Stimulated activated naive CD8-positive, alpha-beta T cell treated with anti-CD3 and anti-CD28 coated beads, Interleukin-15, Interleukin-2, amounts not matched to agents 100 ng/mL and 50 ng/mL, for 24 hours (primary cell): ENCODE results near the gene DTYMK.
"Not testable (repeated sequence)": the region's sequence is repeated elsewhere in the genome, so short reads cannot be mapped to it uniquely, and the experiment has no call there.

Experiments used
- H3K27ac Mint-ChIP-seq: one replicate; pipeline ENCODE4 v1.8.0; 2021; ENCODE audit warnings: mild to moderate bottlenecking, mixed read lengths
- H3K27me3 Mint-ChIP-seq: one replicate; pipeline ENCODE4 v1.8.0; 2021; ENCODE audit warnings: mixed read lengths
- H3K36me3 Mint-ChIP-seq: one replicate; pipeline ENCODE4 v1.8.0; 2021; ENCODE audit warnings: low read depth, mixed read lengths
- H3K4me1 Mint-ChIP-seq: one replicate; pipeline ENCODE4 v1.8.0; 2021; ENCODE audit warnings: low read depth, mixed read lengths
- H3K4me3 Mint-ChIP-seq: one replicate; pipeline ENCODE4 v1.8.0; 2021; ENCODE audit warnings: mild to moderate bottlenecking, mixed read lengths
- H3K9me3 Mint-ChIP-seq: one replicate; pipeline ENCODE4 v1.8.0; 2021; ENCODE audit warnings: mixed read lengths

DTYMK gene, protein sequence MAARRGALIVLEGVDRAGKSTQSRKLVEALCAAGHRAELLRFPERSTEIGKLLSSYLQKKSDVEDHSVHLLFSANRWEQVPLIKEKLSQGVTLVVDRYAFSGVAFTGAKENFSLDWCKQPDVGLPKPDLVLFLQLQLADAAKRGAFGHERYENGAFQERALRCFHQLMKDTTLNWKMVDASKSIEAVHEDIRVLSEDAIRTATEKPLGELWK

DNA sequence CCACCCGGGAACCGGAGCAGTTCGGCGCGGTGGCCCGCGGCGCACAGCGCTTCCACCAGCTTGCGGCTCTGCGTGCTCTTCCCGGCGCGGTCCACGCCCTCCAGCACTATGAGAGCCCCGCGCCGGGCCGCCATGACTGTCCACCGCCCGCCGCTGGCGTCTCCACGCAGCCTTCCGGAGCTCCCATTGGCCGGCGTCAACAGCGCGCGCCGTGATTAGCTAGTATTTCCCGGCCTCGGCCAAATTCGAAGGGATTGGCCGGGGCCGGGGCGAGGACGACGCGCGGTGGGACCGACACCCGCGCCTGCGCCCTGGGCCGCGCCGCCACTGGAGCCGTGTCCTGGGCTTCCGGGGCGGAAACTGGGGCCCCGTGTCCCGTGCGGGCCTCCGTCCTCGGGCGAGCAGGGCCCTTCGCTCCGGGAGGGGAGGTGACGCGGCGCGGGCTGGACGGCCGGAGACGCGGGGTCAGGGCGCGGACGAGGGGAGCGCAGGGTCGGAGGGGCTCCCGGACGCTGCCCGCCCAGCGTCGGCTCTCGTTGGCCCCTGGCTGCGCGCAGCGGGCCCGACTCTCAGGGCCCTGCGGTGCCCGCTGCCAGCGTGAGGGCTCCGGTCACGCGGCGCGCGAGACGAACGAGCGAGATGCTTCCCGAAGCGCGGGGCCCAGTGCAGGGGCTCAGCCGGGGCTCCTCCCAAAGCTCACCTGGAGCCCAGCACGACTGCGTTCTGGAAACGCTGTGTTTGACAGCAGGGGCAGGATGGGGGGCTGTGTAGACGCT lies at the start of gene DTYMK:
Gene DTYMK (minus strand): TSS at position 166 of the 776 bp plus-strand sequence. CDS start 32 bp downstream, at position 134.
- Mint-ChIP-seq H3K4me3 (peak within 1 kb of the TSS; percentile 88), H3K4me1 (peaks cover 44% of the 10 kb centered on the region), H3K36me3 (peaks cover 59% of the 10 kb centered on the region), H3K9me3 (no peaks in the 10 kb centered on the region), H3K27me3 (no peaks in the 10 kb centered on the region), H3K27ac (peak within 1 kb of the TSS; percentile 96)

- Mint-ChIP-seq H3K36me3 (peaks cover 14% of the 10 kb centered on the region), H3K9me3 (no peaks in the 10 kb centered on the region), H3K4me3 (peak overlapping the region; percentile 84), H3K27me3 (no peaks in the 10 kb centered on the region), H3K27ac (peak overlapping the region; percentile 53), H3K4me1 (peaks cover 55% of the 10 kb centered on the region)
Observed at GRCh38 chr2:241736111-241736510, 49.5 kb upstream of the DTYMK start.

GRCh38 chr2:241734467-241735208 lies 48.0 kb upstream of the DTYMK start, which contains the start of gene D2HGDH:
Gene D2HGDH (plus strand): TSS chr2:241734630. CDS start chr2:241735225, 595 bp downstream.
- H3K9me3 Mint-ChIP-seq = no peaks in the 10 kb centered on the region
- H3K4me3 Mint-ChIP-seq = peak within 1 kb of the TSS; percentile 84
- no peaks in the 10 kb centered on the region for H3K27me3 Mint-ChIP-seq
- H3K36me3 Mint-ChIP-seq = peaks cover 17% of the 10 kb centered on the region
- peaks cover 56% of the 10 kb centered on the region for H3K4me1 Mint-ChIP-seq
- peak within 1 kb of the TSS; percentile 72 for H3K27ac Mint-ChIP-seq

GRCh38 chr2:241734208-241734466 lies 47.5 kb upstream of the DTYMK start:
- Mint-ChIP-seq H3K4me3 (peak overlapping the region; percentile 23), H3K9me3 (no peaks in the 10 kb centered on the region), H3K4me1 (peaks cover 54% of the 10 kb centered on the region), H3K27ac (no peak overlapping the region), H3K27me3 (no peaks in the 10 kb centered on the region), H3K36me3 (peaks cover 17% of the 10 kb centered on the region)

DNA sequence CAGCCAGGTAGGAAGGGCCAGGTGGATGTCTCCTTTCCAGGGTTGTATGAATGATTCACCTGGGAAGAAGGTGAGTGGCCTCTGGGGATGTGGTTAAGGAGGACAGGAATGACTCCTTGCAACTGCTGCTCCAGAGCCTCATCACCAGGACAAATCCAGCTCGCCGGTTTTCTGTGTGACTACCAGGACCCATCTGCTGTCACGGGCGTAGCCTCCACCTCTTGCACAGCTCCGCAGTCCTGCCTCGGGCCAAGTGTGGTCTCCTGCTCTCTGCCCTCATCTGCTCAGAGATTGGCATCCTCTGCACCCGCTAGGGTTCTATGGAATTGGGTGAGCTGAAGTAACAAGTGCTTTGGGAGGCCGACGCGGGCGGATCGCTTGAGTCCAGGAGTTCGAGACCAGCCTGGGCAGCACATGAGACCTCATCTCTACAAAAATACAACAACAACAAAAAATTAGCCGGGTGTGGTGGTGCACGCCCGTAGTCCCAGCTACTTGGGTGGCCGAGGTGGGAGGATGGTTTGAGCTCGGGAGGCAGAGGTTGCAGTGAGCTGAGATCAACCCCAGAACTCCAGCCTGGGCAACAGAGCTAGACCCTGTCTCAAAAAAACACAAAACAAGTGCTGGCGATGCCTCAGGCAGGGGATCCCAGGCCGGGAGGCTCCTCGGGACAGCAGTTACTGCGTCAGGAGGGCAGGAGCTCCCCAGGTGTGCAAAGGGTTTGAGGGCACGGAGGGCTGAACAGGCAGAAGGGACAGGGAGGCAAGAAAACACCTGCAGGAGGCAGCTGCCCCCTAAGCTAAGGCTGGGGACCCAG lies 47.0 kb upstream of the DTYMK start:
- H3K27me3 Mint-ChIP-seq = no peaks in the 10 kb centered on the region
- H3K9me3 Mint-ChIP-seq = no peaks in the 10 kb centered on the region
- peaks cover 51% of the 10 kb centered on the region for H3K4me1 Mint-ChIP-seq
- H3K27ac Mint-ChIP-seq = no peak overlapping the region
- H3K36me3 Mint-ChIP-seq = peaks cover 14% of the 10 kb centered on the region
- peak overlapping the region; percentile 37 for H3K4me3 Mint-ChIP-seq

GRCh38 chr2:241732513-241733186 lies 46.0 kb upstream of the DTYMK start:
- not testable (repeated sequence) for H3K27me3 Mint-ChIP-seq, H3K4me3 Mint-ChIP-seq, H3K9me3 Mint-ChIP-seq
- peak overlapping the region; percentile 67 for H3K27ac Mint-ChIP-seq
- peaks cover 46% of the 10 kb centered on the region for H3K4me1 Mint-ChIP-seq
- peaks cover 11% of the 10 kb centered on the region for H3K36me3 Mint-ChIP-seq

DNA sequence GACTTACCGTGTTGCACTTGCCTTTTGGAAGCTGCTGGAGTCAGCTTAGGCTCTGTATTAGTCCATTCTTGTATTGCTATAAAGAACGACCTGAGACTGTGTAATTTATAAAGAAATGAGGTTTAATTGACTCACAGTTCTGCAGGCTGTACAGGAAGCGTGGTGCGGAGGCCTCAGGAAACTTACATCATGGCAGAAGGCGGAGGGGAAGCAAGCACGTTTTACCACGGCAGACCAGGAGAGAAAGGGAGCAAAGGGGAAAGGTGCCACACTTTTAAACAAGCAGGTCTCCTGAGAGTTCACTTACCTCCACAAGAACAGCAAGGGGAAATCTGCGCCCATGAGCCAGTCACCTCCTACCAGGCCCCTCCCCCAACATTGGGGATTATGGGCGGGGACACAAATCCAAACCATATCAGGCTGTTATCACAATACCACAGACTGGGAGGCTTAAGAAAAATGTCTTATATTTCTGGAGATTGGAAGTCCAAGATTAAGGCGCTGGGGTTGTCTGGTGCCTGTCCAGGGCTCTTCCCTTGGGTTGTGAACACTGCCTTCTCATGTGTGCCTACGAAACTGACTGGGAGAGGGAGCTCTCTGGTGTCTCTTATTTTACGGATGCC lies 44.2 kb upstream of the DTYMK start:
- H3K36me3 Mint-ChIP-seq = peaks cover 7% of the 10 kb centered on the region
- peaks cover 35% of the 10 kb centered on the region for H3K4me1 Mint-ChIP-seq
- no peak overlapping the region for H3K4me3 Mint-ChIP-seq
- H3K27ac Mint-ChIP-seq = peak overlapping the region; percentile 24
- H3K27me3 Mint-ChIP-seq = no peaks in the 10 kb centered on the region
- H3K9me3 Mint-ChIP-seq = no peaks in the 10 kb centered on the region

GRCh38 chr2:241729868-241730267 lies 43.3 kb upstream of the DTYMK start:
- H3K9me3 Mint-ChIP-seq = no peaks in the 10 kb centered on the region
- no peaks in the 10 kb centered on the region for H3K27me3 Mint-ChIP-seq
- peaks cover 31% of the 10 kb centered on the region for H3K4me1 Mint-ChIP-seq
- H3K36me3 Mint-ChIP-seq = peaks cover 13% of the 10 kb centered on the region
- peak overlapping the region; percentile 3 for H3K27ac Mint-ChIP-seq
- H3K4me3 Mint-ChIP-seq = peak overlapping the region; percentile 21

DNA sequence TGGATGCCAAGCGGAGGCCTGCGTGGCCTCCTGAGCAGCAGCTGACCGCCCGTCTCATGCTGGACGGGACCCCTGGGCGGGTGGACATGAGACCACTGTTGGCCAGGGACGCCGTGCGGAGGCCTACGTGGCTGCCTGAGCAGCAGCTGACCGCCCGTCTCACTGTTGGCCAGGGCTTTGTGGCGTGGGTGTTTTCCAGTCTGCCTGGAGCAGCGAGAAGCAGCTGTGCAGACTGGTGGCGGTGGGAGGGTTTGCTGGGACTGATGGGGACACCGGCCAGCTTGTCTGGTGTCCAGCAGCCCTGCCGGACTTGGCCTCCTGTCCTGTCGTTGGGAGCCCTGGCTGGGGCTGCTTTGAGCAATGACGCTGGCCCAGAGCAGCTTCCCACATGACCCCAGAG lies 42.0 kb upstream of the DTYMK start:
- Mint-ChIP-seq H3K27me3 (no peaks in the 10 kb centered on the region), H3K9me3 (no peaks in the 10 kb centered on the region), H3K4me1 (peaks cover 31% of the 10 kb centered on the region), H3K36me3 (peaks cover 20% of the 10 kb centered on the region), H3K27ac (no peak overlapping the region), H3K4me3 (no peak overlapping the region)

DNA sequence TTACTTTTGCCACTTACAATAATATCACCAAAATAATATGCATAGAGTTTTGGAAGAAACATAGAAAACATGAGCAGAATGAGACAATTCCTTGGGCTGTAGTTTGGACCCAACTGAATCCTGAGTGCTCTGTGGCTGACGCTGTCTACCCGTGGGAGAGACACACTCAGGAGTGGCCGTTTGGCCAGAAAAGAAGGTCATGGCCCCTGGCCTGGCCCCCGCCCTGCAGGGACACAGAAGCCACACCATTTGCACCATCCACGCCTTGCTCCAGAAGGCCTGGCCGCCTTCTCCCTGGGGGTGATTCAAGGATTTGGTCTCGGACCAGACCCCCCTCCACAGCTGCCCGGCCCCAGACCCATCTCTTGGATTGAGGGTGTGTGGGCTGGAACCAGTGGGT lies 41.4 kb upstream of the DTYMK start:
- Mint-ChIP-seq H3K9me3 (no peaks in the 10 kb centered on the region), H3K27ac (no peak overlapping the region), H3K4me1 (peaks cover 31% of the 10 kb centered on the region)

GRCh38 chr2:241726459-241726858 lies 39.8 kb upstream of the DTYMK start:
- H3K36me3 Mint-ChIP-seq = peaks cover 40% of the 10 kb centered on the region

More for the DNA sequence above, 41.4 kb upstream of the DTYMK start:
- Mint-ChIP-seq H3K27me3 (no peaks in the 10 kb centered on the region), H3K36me3 (peaks cover 27% of the 10 kb centered on the region), H3K4me3 (no peak overlapping the region)

DNA sequence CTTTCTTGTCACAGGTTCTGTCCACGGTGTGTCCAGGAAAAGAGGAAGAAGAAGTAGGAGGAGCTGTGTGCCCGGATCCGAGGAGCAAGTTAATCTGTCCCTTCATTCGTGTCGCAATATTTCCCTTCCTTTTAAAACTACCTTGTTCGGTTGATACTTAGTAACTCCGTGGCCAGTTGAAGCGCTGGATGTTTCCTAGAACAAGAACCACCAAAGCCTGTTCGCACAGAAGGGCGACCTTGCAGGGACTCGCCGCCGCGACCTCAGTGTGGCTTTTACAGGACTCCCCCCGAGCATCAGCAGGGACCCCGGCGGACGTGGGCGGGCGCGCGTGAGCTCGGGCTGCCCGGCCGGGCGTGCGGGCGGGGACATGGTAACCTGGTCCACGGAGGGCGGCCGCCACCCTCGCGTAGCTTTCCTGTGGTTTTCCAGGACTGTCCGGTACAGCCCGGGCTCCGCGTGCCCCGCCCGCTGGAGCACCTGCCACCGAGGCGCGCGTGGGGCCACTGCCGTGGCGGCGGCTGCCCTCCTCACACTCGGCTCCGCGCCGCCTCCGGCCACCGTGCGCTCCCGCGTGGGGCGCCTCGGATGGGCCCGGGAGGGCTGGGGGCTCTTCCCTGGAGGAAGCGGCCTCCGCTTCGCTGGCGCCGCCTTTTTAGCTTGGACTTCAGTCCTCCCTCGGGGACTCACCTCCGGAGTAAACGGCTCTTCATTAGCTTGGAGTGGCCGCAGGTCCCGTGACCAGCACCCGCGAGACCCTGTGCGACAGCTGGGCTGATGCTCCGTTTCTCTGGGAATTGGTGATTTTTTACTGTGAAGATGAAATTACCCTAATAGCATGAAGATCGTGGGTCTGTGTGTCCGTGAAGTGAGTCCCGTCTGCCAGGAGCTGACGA lies 38.6 kb upstream of the DTYMK start:
- peaks cover 46% of the 10 kb centered on the region for H3K36me3 Mint-ChIP-seq
- H3K27ac Mint-ChIP-seq = no peak overlapping the region
- no peak overlapping the region for H3K4me3 Mint-ChIP-seq
- H3K9me3 Mint-ChIP-seq = no peaks in the 10 kb centered on the region
- peaks cover 11% of the 10 kb centered on the region for H3K4me1 Mint-ChIP-seq
- H3K27me3 Mint-ChIP-seq = no peaks in the 10 kb centered on the region

More at GRCh38 chr2:241726459-241726858, 39.8 kb upstream of the DTYMK start:
- no peaks in the 10 kb centered on the region for H3K27me3 Mint-ChIP-seq
- no peak overlapping the region for H3K27ac Mint-ChIP-seq
- H3K4me1 Mint-ChIP-seq = peaks cover 23% of the 10 kb centered on the region
- H3K4me3 Mint-ChIP-seq = no peak overlapping the region
- no peaks in the 10 kb centered on the region for H3K9me3 Mint-ChIP-seq
